Activated CD4-positive, alpha-beta T cell treated with anti-CD3 and anti-CD28 coated beads, Interleukin-2, amount 10 ng/mL, durations not matched to agents 24 days and 14 days (primary cell): Measurements from ENCODE around the gene MNT. TPM values are rescaled to one million over a fixed set of nuclear protein-coding genes. Genes with fewer than 3 reads are reported as not detected.

Experiments used
- DNase-seq: peaks from one replicate; pipeline ENCODE4 v3.0.0; 2022
- H3K27ac Mint-ChIP-seq: one replicate; pipeline ENCODE4 v1.8.0; 2022; ENCODE audit warnings: mild to moderate bottlenecking, mixed read lengths
- H3K27me3 Mint-ChIP-seq: one replicate; pipeline ENCODE4 v1.8.0; 2022; ENCODE audit warnings: mixed read lengths
- H3K36me3 Mint-ChIP-seq: one replicate; pipeline ENCODE4 v1.8.0; 2022; ENCODE audit warnings: low read depth, mild to moderate bottlenecking, mixed read lengths
- H3K4me1 Mint-ChIP-seq: one replicate; pipeline ENCODE4 v1.8.0; 2021; ENCODE audit warnings: mixed read lengths
- H3K4me3 Mint-ChIP-seq: one replicate; pipeline ENCODE4 v1.8.0; 2022; ENCODE audit warnings: mild to moderate bottlenecking, moderate library complexity, mixed read lengths
- H3K9me3 Mint-ChIP-seq: one replicate; pipeline ENCODE4 v1.8.0; 2021; ENCODE audit warnings: mixed read lengths
- intact Hi-C: fragments of 100-400 bp; cut with micrococcal nuclease; formaldehyde crosslinking; loops from one replicate; pipeline ENCODE4 v1.15.1; 2023
- total RNA-seq: library from RNA; stranded (reverse); gene quantifications from 2 replicates; pipeline ENCODE4 v1.2.3, GENCODE V29; 2022

Gene MNT
- total RNA-seq, 1 donor from 2014 or later = 29.1 TPM

GRCh38 chr17:2365132-2365531 is 35.7 kb downstream of the MNT start:
- peaks cover 5% of the 10 kb centered on the region for H3K36me3 Mint-ChIP-seq
- no peaks in the 10 kb centered on the region for H3K9me3 Mint-ChIP-seq
- no peak for DNase-seq
- intact Hi-C loops = no loop called here
- no peaks in the 10 kb centered on the region for H3K27me3 Mint-ChIP-seq
- no peak overlapping the region for H3K4me3 Mint-ChIP-seq
- H3K27ac Mint-ChIP-seq = no peak overlapping the region
- no peaks in the 10 kb centered on the region for H3K4me1 Mint-ChIP-seq

- H3K27me3 Mint-ChIP-seq = no peaks in the 10 kb centered on the region
- DNase-seq = no peak
- H3K4me3 Mint-ChIP-seq = no peak overlapping the region
- intact Hi-C loops = no loop called here
- H3K27ac Mint-ChIP-seq = no peak overlapping the region
- H3K4me1 Mint-ChIP-seq = no peaks in the 10 kb centered on the region
- peaks cover 5% of the 10 kb centered on the region for H3K36me3 Mint-ChIP-seq
- H3K9me3 Mint-ChIP-seq = no peaks in the 10 kb centered on the region
These were observed 36.1 kb downstream of the MNT start for GRCh38 chr17:2364763-2365116.

DNA sequence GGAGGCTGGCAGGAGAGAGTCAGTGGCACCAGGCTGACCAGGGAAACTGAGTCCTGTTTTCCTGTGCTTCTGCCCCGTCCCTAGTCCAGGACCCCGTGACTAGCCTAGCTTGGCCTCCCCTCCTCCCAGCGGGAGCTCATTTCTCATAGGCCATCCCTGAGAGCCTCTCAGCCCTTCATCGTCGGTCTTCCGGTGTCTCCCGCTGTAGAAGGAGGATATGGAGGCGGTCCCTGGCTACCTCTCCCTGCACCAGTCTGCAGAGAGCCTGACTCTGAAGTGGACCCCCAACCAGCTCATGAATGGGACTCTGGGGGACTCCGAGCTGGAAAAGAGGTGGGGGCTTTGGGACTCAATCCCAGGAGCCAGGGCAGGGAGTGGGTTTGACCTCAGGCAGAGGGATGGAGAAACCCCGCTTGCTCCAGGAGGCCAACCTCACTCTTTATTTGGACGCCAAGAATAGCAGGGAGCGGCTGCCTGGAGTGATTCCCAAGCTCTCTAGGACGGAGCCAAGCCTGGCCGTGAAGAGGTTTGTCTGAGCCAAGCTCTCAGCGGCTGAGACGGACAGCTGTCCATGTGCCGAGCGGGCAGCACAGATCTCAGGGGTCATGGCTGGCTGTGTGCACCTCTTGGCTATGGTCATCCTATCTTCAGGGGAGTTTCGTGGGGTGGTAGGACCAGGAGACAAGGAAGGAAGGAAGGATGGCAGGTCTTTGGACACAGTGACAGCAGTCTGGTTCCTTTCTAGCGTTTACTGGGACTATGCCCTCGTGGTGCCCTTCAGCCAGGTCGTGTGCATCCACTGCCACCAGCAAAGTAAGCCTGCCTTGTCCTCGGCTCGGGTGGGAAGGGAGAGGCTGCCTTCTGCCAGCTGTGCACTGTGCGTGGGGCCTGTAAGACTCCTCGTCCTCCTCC is 36.8 kb downstream of the MNT start:
- no peaks in the 10 kb centered on the region for H3K4me1 Mint-ChIP-seq
- H3K9me3 Mint-ChIP-seq = no peaks in the 10 kb centered on the region
- H3K27ac Mint-ChIP-seq = no peak overlapping the region
- DNase-seq = no peak
- H3K27me3 Mint-ChIP-seq = no peaks in the 10 kb centered on the region
- H3K4me3 Mint-ChIP-seq = no peak overlapping the region
- intact Hi-C loops = no loop called here
- H3K36me3 Mint-ChIP-seq = peaks cover 3% of the 10 kb centered on the region

- no peak overlapping the region for H3K27ac Mint-ChIP-seq
- H3K4me1 Mint-ChIP-seq = no peaks in the 10 kb centered on the region
- intact Hi-C loops = no loop called here
- no peak for DNase-seq
- H3K4me3 Mint-ChIP-seq = no peak overlapping the region
- no peaks in the 10 kb centered on the region for H3K9me3 Mint-ChIP-seq
- no peaks in the 10 kb centered on the region for H3K27me3 Mint-ChIP-seq
- H3K36me3 Mint-ChIP-seq = peaks cover 3% of the 10 kb centered on the region
These were observed 37.5 kb downstream of the MNT start for GRCh38 chr17:2363318-2363717.

GRCh38 chr17:2362881-2363280 is 38.0 kb downstream of the MNT start:
- intact Hi-C loops = no loop called here
- Mint-ChIP-seq H3K4me1 (no peaks in the 10 kb centered on the region), H3K27ac (no peak overlapping the region), H3K9me3 (no peaks in the 10 kb centered on the region), H3K36me3 (peaks cover 3% of the 10 kb centered on the region), H3K27me3 (no peaks in the 10 kb centered on the region), H3K4me3 (no peak overlapping the region)
- no peak for DNase-seq

- no peak for DNase-seq
- no peaks in the 10 kb centered on the region for H3K9me3 Mint-ChIP-seq
- H3K36me3 Mint-ChIP-seq = peaks cover 3% of the 10 kb centered on the region
- H3K4me1 Mint-ChIP-seq = no peaks in the 10 kb centered on the region
- no peak overlapping the region for H3K27ac Mint-ChIP-seq
- no peak overlapping the region for H3K4me3 Mint-ChIP-seq
- intact Hi-C loops = no loop called here
- no peaks in the 10 kb centered on the region for H3K27me3 Mint-ChIP-seq
These were observed 38.4 kb downstream of the MNT start for GRCh38 chr17:2362416-2362815.

DNA sequence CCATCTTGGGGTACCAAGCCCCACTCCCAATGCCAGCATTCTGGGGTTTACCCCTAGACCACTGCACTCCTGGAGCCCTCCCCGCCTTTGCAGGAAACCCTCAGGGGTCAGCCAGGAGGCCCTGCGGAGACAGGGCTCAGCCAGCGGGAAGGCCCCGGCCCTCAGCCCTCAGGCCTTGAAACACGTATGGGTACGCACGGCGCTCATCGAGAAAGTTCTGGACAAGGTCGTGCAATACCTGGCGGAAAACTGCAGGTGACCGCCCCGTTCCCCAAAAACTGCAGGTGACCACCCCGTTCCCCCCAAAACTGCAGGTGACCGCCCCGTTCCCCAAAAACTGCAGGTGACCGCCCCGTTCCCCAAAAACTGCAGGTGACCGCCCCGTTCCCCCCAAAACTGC is 38.8 kb downstream of the MNT start:
- H3K27ac Mint-ChIP-seq = no peak overlapping the region
- no peak overlapping the region for H3K4me3 Mint-ChIP-seq
- no peak for DNase-seq
- intact Hi-C loops = no loop called here
- H3K27me3 Mint-ChIP-seq = no peaks in the 10 kb centered on the region
- no peaks in the 10 kb centered on the region for H3K4me1 Mint-ChIP-seq
- H3K9me3 Mint-ChIP-seq = no peaks in the 10 kb centered on the region
- peaks cover 3% of the 10 kb centered on the region for H3K36me3 Mint-ChIP-seq

GRCh38 chr17:2361010-2361760 is 39.7 kb downstream of the MNT start:
- Mint-ChIP-seq H3K36me3 (peaks cover 3% of the 10 kb centered on the region), H3K4me1 (no peaks in the 10 kb centered on the region), H3K27ac (no peak overlapping the region), H3K9me3 (no peaks in the 10 kb centered on the region), H3K27me3 (no peaks in the 10 kb centered on the region), H3K4me3 (no peak overlapping the region)
- DNase-seq = no peak
- intact Hi-C loops = no loop called here

- no peak overlapping the region for H3K27ac Mint-ChIP-seq
- no peaks in the 10 kb centered on the region for H3K27me3 Mint-ChIP-seq
- H3K4me3 Mint-ChIP-seq = no peak overlapping the region
- peaks cover 11% of the 10 kb centered on the region for H3K4me1 Mint-ChIP-seq
- peaks cover 3% of the 10 kb centered on the region for H3K36me3 Mint-ChIP-seq
- no peaks in the 10 kb centered on the region for H3K9me3 Mint-ChIP-seq
- intact Hi-C loops = no loop called here
- no peak for DNase-seq
These were observed 42.9 kb downstream of the MNT start for GRCh38 chr17:2357931-2358434.

- H3K9me3 Mint-ChIP-seq = no peaks in the 10 kb centered on the region
- H3K36me3 Mint-ChIP-seq = no peaks in the 10 kb centered on the region
- intact Hi-C loops = no loop called here
- no peak overlapping the region for H3K27ac Mint-ChIP-seq
- H3K4me1 Mint-ChIP-seq = peaks cover 12% of the 10 kb centered on the region
- no peak overlapping the region for H3K4me3 Mint-ChIP-seq
- no peaks in the 10 kb centered on the region for H3K27me3 Mint-ChIP-seq
- no peak for DNase-seq
These were observed 43.6 kb downstream of the MNT start for GRCh38 chr17:2357237-2357636.

- H3K27ac Mint-ChIP-seq = no peak overlapping the region
- H3K4me1 Mint-ChIP-seq = peaks cover 12% of the 10 kb centered on the region
- peak overlapping the region; percentile 4 for H3K4me3 Mint-ChIP-seq
- no peaks in the 10 kb centered on the region for H3K27me3 Mint-ChIP-seq
- H3K9me3 Mint-ChIP-seq = no peaks in the 10 kb centered on the region
- no peak for DNase-seq
- H3K36me3 Mint-ChIP-seq = peaks cover 2% of the 10 kb centered on the region
- intact Hi-C loops = no loop called here
These were observed 46.5 kb downstream of the MNT start for GRCh38 chr17:2354311-2354710.

DNA sequence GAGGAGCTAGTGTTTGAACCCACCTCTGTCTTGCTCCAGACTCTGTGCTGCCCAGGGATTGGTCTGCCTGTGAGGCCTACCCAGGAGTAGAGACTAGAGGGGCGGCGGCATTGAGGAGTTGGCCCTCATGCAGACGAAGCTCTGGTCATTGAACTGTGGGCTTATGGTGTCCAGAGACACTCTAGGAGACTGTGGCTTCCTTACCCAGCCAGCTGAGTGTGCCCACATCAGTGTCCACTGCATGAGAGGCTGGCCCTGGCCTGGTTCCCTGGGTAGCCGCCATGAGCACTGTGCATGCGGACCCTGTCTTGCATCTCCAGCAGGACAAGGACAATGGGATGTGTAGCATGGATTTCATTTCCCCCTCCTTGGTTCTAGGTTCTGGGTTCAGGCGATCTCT is 49.6 kb downstream of the MNT start:
- intact Hi-C loops = no loop called here
- Mint-ChIP-seq H3K9me3 (no peaks in the 10 kb centered on the region), H3K4me1 (peaks cover 12% of the 10 kb centered on the region), H3K27me3 (no peaks in the 10 kb centered on the region), H3K27ac (no peak overlapping the region), H3K36me3 (peaks cover 2% of the 10 kb centered on the region), H3K4me3 (no peak overlapping the region)
- DNase-seq = no peak

DNA sequence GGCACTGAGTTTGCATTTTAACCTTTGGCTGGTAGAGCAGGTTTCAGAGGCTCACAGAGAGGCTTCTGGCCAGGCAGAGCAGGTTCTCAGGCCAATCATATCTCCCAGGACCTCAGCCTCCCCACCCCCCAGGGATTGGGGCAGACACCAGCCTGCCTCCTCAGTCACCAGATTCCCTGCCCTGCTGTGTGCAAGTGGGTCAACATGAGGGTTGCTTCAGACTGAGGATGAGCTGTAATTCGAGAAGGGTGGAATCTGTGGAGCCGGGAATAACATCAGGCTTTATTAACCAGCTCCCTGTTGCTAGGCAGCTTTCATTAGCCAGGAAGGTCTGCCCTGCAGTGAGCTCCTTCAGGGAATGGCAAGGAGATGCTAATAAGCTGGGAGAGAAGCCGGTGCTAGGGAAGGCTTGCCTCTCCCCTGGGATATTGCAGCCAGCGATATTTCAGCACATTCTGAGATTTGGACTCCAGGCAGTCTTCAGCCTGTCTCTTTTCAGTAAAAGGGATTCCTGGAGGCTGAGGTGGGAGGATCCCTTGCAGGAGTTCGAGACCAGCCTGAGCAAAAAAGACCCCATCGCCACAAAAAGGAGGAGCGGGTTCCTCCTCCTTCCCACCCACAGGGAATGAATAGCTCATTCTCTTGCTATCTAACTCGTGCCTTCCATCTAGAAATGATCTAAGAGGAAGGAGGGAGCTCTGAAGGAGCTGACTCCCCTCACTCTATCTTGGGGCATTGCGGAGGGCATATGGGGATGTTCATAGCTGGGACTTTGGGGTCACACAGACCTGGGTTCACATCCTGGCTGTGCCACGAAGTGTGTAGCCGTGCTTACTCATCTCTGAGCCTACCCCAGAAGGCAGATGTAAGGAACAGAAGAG is 52.8 kb downstream of the MNT start:
- no peak overlapping the region for H3K27ac Mint-ChIP-seq
- DNase-seq = no peak
- no peak overlapping the region for H3K4me3 Mint-ChIP-seq
- peaks cover 9% of the 10 kb centered on the region for H3K36me3 Mint-ChIP-seq
- intact Hi-C loops = no loop called here
- no peaks in the 10 kb centered on the region for H3K27me3 Mint-ChIP-seq
- no peaks in the 10 kb centered on the region for H3K9me3 Mint-ChIP-seq
- peaks cover 4% of the 10 kb centered on the region for H3K4me1 Mint-ChIP-seq
